ENCODE measurements around the gene BTBD2.

DNA sequence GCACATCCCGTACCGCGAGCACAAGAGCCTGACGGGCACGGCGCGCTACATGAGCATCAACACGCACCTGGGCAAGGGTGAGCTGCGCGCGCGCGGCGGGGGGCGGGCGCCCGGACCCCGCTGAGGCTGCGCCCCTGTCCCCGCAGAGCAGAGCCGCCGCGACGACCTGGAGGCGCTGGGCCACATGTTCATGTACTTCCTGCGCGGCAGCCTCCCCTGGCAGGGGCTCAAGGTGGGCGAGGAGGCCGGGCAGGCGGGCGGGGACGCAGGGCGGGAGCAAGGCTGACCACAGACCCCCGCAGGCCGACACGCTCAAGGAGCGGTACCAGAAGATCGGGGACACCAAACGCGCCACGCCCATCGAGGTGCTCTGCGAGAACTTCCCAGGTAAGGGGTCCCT lies 36.5 kb downstream of the BTBD2 start:
- no peak for TF ChIP-seq ZFP3 (CRISPR knock-in tag; IDR thresholded peaks at IDR 0.05)
- TF ChIP-seq ZFP30 (CRISPR knock-in tag; IDR thresholded peaks at IDR 0.05): no peak
- no peak for TF ChIP-seq BACH2 (CRISPR knock-in tag; IDR thresholded peaks at IDR 0.05; ENCODE audit: borderline replicate concordance)
- no peak for TF ChIP-seq ISL1 (CRISPR knock-in tag; IDR thresholded peaks at IDR 0.05)
- no peak for TF ChIP-seq ZNF70 (CRISPR knock-in tag; IDR thresholded peaks at IDR 0.05)
- no peak for TF ChIP-seq CSDC2 (CRISPR knock-in tag; IDR thresholded peaks at IDR 0.05)
- TF ChIP-seq, protein P1, sequence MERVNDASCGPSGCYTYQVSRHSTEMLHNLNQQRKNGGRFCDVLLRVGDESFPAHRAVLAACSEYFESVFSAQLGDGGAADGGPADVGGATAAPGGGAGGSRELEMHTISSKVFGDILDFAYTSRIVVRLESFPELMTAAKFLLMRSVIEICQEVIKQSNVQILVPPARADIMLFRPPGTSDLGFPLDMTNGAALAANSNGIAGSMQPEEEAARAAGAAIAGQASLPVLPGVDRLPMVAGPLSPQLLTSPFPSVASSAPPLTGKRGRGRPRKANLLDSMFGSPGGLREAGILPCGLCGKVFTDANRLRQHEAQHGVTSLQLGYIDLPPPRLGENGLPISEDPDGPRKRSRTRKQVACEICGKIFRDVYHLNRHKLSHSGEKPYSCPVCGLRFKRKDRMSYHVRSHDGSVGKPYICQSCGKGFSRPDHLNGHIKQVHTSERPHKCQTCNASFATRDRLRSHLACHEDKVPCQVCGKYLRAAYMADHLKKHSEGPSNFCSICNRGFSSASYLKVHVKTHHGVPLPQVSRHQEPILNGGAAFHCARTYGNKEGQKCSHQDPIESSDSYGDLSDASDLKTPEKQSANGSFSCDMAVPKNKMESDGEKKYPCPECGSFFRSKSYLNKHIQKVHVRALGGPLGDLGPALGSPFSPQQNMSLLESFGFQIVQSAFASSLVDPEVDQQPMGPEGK (CRISPR knock-in tag; IDR thresholded peaks at IDR 0.05; ENCODE audit: borderline replicate concordance): no peak
- no peak for TF ChIP-seq ARNTL (CRISPR knock-in tag; IDR thresholded peaks at IDR 0.05; ENCODE audit: borderline replicate concordance, low read depth)
- no peak for TF ChIP-seq ZNF8 (CRISPR knock-in tag; IDR thresholded peaks at IDR 0.05)
- TF ChIP-seq, protein P2, sequence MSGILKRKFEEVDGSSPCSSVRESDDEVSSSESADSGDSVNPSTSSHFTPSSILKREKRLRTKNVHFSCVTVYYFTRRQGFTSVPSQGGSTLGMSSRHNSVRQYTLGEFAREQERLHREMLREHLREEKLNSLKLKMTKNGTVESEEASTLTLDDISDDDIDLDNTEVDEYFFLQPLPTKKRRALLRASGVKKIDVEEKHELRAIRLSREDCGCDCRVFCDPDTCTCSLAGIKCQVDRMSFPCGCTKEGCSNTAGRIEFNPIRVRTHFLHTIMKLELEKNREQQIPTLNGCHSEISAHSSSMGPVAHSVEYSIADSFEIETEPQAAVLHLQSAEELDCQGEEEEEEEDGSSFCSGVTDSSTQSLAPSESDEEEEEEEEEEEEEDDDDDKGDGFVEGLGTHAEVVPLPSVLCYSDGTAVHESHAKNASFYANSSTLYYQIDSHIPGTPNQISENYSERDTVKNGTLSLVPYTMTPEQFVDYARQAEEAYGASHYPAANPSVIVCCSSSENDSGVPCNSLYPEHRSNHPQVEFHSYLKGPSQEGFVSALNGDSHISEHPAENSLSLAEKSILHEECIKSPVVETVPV (CRISPR knock-in tag; IDR thresholded peaks at IDR 0.05): no peak
- no peak for TF ChIP-seq TOX (CRISPR knock-in tag; IDR thresholded peaks at IDR 0.05; ENCODE audit: borderline replicate concordance)
